ENCODE measurements around the gene VPS51.

The VPS51 gene

DNA sequence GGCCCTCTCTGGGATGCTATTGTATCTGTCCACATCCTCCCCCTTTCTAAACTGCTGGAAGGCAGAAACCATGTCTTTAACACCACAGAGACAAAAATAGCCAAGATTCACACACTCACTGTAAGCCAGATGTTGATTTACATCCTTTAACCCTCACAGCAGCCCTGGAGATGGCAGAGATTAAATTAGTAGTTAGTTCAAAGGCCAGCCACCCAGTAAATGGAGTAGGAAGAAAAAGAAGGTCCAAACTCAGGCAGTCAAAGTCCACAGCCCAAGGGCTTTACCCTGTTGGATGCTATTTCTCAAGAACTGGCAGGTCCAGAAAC, 23.6 kb downstream of the VPS51 start:
- no peak for DNase-seq (ENCODE audit: low read depth in 2 of 2)

DNA sequence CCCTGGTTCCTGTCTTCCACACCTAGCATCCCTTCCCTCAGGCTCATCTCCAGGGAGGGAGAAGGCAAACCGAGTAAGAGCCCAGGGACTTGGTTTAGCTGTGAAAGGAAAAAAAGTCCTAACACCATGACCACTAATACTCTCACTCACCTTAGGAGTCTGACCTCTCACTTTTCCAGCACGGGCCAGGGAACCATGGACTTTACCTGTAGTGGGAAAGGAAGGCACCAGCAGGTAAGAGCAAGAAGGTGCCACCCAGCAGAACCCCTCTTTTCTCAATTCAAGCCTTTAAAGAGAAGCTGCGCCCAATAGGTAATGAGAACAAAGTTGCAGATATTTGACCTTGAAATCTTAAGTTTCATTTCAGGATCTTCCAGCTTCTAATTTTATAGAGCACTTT, 24.8 kb downstream of the VPS51 start:
- no peak for DNase-seq (ENCODE audit: low read depth in 2 of 2)

DNA sequence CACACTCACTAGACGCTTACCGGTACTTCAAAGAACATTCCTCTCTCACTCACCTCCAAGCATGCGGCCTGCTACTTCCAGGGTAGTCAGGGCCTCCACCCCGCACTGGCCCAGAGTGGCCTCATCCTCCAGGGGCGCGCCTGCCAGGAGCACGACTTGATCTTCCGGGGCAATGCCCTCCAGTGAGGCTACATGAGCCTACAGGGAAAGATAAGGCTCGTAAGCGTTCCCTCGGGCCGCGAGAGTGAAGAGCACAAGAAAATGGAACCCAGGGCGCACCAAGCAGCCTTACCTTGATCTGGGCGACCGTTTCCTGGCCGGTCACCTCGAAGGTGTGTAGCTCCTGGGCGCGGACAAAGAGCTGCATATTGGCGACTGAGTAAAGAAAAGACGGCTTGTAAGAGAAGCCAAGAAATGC, 25.4 kb downstream of the VPS51 start:
- no peak for DNase-seq (ENCODE audit: low read depth in 2 of 2)

- DNase-seq (ENCODE audit: low read depth in 2 of 2), result peak; percentile 96 to 97
Observed at GRCh38 chr11:65121865-65122696, 26.1 kb downstream of the VPS51 start, which contains the start of the genes FAU and MRPL49. FAU (minus strand) TSS chr11:65122134; CDS start chr11:65121813, 321 bp downstream. MRPL49 (plus strand) TSS chr11:65122321; CDS start chr11:65122347, 26 bp downstream.

DNA sequence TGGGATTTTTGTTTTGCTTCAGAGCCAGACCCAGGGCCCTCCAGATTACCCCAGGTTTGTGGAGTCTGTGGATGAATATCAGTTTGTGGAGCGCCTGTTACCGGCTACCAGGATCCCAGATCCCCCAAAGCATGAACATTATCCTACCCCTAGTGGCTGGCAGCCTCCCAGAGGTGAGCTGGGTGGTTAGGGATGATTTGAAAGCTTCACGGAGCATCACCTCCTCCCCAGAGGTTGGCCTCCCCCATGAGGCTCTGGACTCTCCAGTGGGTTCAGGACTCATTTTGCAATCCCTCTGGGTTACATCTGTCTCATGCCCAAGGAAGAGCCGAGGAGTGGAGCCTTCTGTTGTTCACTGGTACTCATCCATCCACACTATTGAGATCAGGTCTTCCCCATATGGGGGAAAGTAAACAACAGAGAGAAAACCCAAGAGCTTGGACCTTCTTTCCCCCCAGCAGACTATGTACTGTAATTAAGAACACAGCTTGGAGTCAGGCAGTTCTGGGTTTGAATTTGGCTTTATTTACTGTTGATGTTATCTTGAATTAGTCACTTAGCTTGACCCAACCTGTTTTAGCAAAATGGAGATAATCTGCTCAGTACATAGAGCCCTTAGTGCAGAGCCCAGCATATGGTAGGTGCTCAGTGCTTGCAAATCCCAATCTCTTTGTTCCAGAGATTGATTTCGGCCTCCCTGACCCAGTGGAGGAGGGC, 28.6 kb downstream of the VPS51 start:
- DNase-seq (ENCODE audit: low read depth in 2 of 2), result no peak

DNA sequence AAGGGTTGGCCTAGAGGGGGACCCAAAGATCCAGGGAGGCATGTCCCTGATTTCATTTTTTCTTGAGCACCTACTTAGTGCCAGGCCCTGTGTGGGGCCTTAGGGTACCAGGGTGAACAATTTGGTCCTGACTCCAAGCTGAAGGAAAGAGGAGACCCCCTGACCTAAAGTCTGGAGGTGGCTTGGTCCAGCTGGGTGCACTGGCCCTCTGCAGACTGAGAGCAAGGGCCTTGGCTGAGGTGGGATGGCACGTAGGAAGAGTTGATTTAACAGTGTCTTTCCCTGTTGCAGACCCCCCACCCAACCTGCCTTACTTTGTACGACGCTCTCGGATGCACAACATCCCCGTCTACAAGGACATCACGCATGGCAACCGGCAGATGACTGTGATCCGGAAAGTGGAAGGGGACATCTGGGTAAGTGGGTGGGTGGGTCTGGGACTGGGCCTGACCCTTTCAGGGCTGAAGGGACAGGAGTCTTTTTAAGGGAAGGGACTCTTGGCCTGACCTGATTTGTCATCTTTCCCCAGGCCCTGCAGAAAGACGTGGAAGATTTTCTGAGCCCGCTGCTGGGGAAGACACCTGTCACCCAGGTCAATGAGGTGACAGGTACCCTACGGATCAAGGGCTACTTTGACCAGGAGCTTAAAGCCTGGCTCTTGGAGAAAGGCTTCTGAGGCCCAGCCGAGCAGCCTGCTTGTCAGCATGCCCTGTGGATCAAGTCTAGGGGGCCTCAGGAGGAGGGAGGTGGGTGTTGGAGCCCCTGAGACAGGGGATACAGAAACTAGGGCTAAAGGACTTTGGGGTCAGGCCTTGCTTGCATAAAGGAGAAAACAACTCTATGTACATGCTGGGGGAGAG, 29.4 kb downstream of the VPS51 start:
- DNase-seq (ENCODE audit: low read depth in 2 of 2), result no peak

- DNase-seq (ENCODE audit: low read depth in 2 of 2), result no peak
Observed at GRCh38 chr11:65126624-65127274, 30.7 kb downstream of the VPS51 start.

DNA sequence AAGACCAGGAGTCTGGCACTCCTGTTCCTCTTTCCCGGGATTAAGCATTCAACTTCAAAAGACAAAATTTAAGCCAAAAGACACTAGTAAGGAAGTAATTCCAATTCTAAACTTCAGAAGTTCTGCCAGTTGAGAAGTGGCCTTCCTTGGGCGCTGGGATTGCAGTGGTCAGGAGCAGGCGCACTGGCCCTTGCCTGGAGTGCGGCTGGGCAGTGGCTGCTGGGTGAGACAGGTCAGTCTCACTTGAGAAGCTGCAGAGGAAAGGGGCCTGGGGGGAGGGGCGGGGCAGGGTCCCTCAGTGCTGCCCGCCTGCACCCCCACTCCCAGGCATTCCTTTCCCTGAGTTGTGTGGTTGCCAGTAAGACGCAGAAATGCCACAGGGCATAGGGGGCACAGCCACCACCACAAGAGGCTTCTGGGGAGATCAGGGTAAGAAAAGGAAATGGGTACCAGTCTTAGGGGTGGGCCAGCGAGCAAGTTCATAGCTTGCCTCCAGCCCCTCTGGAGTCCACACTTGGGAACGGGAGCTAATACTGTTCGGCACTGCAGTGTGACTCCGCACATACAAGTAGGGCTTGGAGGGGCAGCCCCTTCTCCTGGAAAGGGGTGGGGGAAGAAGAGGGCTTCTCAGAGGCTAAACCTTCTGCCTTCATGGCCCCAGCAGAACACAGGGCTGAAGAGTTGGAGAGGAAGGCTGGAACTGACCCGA, 31.6 kb downstream of the VPS51 start:
- no peak for DNase-seq (ENCODE audit: low read depth in 2 of 2)

- no peak for DNase-seq (ENCODE audit: low read depth in 2 of 2)
Observed at GRCh38 chr11:65128182-65129145, 32.5 kb downstream of the VPS51 start.

DNA sequence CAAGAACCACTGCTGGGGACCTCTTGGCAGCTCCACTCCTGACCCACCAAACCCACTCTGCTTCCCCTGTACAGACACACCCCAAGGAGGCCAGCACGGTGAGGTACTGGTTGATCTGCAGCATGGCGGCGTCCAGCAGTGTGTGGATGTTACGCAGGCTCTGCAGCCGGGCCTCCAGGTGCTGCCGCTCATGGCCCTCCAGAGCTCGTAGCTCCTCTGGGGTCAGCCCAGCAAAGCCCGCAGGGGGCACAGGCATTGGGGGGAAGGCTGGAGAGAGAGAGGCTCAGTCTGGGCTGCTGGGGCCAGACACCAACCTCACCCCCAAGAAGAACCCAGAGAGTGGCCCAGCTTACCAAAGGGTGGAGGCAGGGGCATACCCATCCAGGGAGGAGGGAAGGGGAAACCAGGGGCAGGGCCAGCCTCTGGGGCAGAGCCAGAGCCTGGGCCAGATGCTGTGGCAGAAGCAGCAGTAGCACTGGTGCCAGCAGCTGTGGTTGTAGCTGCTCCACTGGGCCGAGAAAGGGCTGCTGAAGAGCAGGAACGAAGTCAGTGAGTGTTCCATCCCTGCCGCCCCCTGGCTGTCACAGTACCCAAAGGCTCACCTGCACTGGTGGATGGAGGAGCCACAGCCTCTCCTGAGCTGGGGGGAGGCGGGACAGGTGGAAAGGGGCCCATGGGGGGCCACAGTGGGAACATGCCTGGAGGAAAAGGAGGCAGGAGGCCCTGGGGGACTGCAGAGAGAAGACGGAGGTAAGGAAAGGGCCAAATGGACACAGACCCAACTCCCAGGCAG, 33.8 kb downstream of the VPS51 start:
- no peak for DNase-seq (ENCODE audit: low read depth in 2 of 2)

GRCh38 chr11:65130631-65131416, 34.8 kb downstream of the VPS51 start:
- no peak for DNase-seq (ENCODE audit: low read depth in 2 of 2)

- DNase-seq (ENCODE audit: low read depth in 2 of 2), result no peak
Observed at GRCh38 chr11:65131417-65131776, 35.4 kb downstream of the VPS51 start.

GRCh38 chr11:65131895-65132237, 35.9 kb downstream of the VPS51 start:
- DNase-seq (ENCODE audit: low read depth in 2 of 2), result no peak

GRCh38 chr11:65132238-65132987, 36.4 kb downstream of the VPS51 start:
- DNase-seq (ENCODE audit: low read depth in 2 of 2), result no peak

GRCh38 chr11:65132988-65133700, 37.1 kb downstream of the VPS51 start:
- peak; percentile 34 to 52 for DNase-seq (ENCODE audit: low read depth in 2 of 2)

DNA sequence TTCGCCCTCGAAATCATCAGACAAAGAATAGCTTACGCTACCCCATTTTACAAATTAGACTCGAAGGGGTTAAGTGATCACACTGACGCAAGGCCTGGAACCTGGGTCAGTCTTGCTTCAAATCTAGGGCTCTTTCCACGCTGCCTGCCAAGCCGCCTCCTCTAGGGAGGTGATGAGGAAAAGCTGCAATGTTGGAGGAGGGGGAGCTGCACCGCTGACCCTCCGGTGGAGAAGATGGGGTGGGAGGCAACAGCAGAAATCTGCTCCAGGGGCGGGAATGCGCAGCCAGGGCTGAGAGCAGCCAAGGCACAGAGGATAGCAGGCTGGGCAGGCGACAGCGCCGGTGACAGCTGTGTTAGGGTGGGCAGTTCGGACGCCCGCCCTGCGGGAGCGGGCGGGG, 37.7 kb downstream of the VPS51 start:
- DNase-seq (ENCODE audit: low read depth in 2 of 2), result no peak
